ENCODE results near the gene PTPRG.

PTPRG gene

DNA sequence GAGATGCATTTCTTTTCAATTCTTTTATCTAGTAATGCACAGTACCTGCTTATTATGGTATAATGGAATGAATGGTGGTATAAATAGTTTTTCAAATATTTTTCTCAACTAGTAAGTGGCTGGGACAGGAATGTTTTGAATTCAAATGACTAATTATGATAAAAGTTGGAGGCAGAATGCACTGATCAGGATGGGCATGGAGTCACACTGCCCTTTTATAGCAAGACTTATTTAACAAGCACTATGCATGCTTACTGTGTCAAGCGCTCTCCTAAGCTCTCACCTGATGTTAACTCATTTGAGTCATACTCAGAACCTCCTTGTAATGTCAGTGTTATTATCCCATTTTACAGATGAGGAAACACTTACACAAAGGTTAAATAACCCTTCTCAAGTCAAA lies 590.2 kb downstream of the PTPRG start:
- no peaks in the 10 kb centered on the region for H3K36me3 ChIP-seq (ENCODE audit: control insufficient read depth, insufficient read depth, low read length)
- DNase-seq, result no peak
- H3K4me1 ChIP-seq (ENCODE audit: control insufficient read depth, insufficient read depth, low read length, poor library complexity, severe bottlenecking), result no peaks in the 10 kb centered on the region
- H3K4me3 ChIP-seq (ENCODE audit: insufficient read depth, low read depth, low read length, poor library complexity, severe bottlenecking), result no peak overlapping the region
- H3K27ac ChIP-seq (ENCODE audit: insufficient read depth, low read length, poor library complexity, severe bottlenecking), result no peak overlapping the region
- H3K27me3 ChIP-seq (replicated peaks; ENCODE audit: control insufficient read depth, insufficient read depth, low read length, poor library complexity, severe bottlenecking), result no peaks in the 10 kb centered on the region
- H3K9me3 ChIP-seq (ENCODE audit: control insufficient read depth, low read length), result no peaks in the 10 kb centered on the region

DNA sequence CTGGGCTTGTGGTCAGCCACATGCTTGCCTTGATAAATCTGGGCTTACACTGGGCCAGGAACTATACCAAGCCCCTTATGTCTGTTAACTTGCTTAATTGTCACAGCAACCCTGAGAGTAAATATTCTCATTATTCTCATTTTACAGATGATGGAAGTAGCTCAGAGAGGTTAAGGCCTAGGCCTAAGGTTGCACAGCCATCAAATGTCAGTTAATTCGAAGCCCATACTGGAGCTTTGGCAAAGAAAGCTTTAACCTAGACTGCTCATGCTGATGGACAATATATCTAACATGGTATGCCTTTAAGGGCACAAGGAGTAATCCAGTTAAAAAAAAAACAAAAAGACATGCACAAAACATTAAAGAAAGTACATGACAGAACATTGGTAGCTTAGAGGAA lies 591.9 kb downstream of the PTPRG start:
- Histone ChIP-seq H3K4me1 (ENCODE audit: control insufficient read depth, insufficient read depth, low read length, poor library complexity, severe bottlenecking) (no peaks in the 10 kb centered on the region), H3K4me3 (ENCODE audit: insufficient read depth, low read depth, low read length, poor library complexity, severe bottlenecking) (no peak overlapping the region), H3K27ac (ENCODE audit: insufficient read depth, low read length, poor library complexity, severe bottlenecking) (no peak overlapping the region), H3K36me3 (ENCODE audit: control insufficient read depth, insufficient read depth, low read length) (no peaks in the 10 kb centered on the region), H3K27me3 (replicated peaks; ENCODE audit: control insufficient read depth, insufficient read depth, low read length, poor library complexity, severe bottlenecking) (no peaks in the 10 kb centered on the region), H3K9me3 (ENCODE audit: control insufficient read depth, low read length) (no peaks in the 10 kb centered on the region)
- DNase-seq, result no peak

DNA sequence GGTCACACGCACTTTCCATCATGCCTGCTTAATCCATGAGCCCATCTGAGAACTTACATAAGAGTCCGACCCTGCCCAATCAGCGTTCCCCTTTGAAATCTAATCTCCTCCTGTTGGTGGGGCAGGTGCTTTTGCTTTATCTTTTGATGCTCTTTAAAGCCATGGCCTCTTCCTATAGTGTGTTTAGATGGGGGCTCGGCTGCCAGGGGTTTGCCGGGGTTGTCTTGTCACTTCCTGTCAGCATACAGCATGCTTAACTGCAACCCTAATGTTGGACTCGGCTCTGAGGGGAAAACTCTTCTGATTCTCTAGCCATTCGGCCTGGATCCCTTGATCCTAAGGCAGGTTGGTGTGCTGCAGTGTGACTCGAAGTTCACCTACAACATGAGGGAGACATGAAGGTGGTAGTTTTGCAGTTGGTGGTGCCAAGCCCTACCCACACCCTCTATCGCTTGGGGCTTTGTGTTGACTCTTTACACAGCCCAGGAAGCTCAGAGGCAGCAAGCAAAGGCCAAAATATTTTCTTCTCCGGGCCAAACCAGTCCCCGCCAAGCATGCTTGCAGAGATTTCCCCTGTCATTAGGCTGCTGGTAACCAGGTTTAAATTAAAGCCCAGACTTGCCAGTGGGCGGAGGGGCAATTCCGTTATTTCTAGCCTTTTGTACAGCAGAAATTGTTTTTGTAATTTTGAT lies 593.2 kb downstream of the PTPRG start:
- H3K27me3 ChIP-seq (replicated peaks; ENCODE audit: control insufficient read depth, insufficient read depth, low read length, poor library complexity, severe bottlenecking), result no peaks in the 10 kb centered on the region

DNA sequence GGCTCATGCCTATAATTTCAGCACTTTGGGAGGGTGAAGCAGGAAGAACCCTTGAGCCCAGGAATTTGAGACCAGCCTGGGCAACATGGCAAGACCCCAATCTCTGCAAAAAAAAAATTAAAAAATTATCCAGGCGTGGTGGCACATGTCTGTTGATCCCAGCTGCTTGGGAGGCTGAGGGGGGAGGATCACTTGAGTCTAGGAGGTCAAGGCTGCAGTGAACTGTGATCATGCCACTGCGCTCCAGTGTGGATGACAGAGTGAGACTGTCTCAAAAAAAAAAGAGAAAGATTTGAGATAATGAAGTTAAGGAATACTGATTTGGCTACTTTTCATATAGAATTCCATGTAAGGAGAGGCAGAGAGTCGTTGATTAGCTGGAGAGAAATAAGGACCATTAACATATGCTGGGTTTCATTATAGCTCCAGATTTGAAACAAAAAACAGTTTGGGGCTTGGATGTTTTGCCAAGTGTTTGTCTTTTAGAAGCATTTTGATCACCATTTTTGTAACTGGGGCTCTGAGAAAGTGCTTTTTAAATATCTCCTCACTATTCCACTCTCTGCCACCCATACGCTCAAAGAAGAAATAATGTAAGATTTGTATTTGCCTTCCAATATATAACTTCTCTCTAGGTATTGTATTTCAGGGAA lies 597.8 kb downstream of the PTPRG start:
- Histone ChIP-seq H3K4me3 (ENCODE audit: insufficient read depth, low read depth, low read length, poor library complexity, severe bottlenecking) (no peak overlapping the region), H3K27me3 (replicated peaks; ENCODE audit: control insufficient read depth, insufficient read depth, low read length, poor library complexity, severe bottlenecking) (no peaks in the 10 kb centered on the region), H3K9me3 (ENCODE audit: control insufficient read depth, low read length) (no peaks in the 10 kb centered on the region), H3K27ac (ENCODE audit: insufficient read depth, low read length, poor library complexity, severe bottlenecking) (no peak overlapping the region), H3K36me3 (ENCODE audit: control insufficient read depth, insufficient read depth, low read length) (no peaks in the 10 kb centered on the region), H3K4me1 (ENCODE audit: control insufficient read depth, insufficient read depth, low read length, poor library complexity, severe bottlenecking) (no peaks in the 10 kb centered on the region)
- no peak for DNase-seq

More for the DNA sequence above, 593.2 kb downstream of the PTPRG start:
- no peak overlapping the region for H3K4me3 ChIP-seq (ENCODE audit: insufficient read depth, low read depth, low read length, poor library complexity, severe bottlenecking)
- DNase-seq, result no peak
- H3K27ac ChIP-seq (ENCODE audit: insufficient read depth, low read length, poor library complexity, severe bottlenecking), result no peak overlapping the region
- no peaks in the 10 kb centered on the region for H3K4me1 ChIP-seq (ENCODE audit: control insufficient read depth, insufficient read depth, low read length, poor library complexity, severe bottlenecking)
- H3K9me3 ChIP-seq (ENCODE audit: control insufficient read depth, low read length), result no peaks in the 10 kb centered on the region
- H3K36me3 ChIP-seq (ENCODE audit: control insufficient read depth, insufficient read depth, low read length), result no peaks in the 10 kb centered on the region

DNA sequence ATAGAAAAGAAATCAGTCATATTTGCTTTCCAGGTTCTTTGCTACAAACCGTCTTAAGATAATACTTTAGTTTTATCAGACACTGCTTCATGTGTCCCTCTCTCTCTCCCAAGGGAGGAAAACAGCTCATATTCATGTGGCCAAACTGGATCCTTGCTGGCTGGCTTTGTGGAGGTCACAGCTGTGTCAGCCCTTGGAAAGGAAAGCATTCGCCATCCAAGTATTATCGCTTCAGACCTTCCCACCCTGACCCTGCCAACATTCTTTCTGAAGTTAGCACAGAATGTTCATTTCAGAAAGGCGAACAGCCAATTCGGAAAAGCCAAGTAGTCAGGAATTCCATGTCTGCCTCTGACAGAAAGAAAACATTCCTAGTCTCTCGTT lies 598.3 kb downstream of the PTPRG start:
- DNase-seq, result no peak
- Histone ChIP-seq H3K4me3 (ENCODE audit: insufficient read depth, low read depth, low read length, poor library complexity, severe bottlenecking) (no peak overlapping the region), H3K27ac (ENCODE audit: insufficient read depth, low read length, poor library complexity, severe bottlenecking) (no peak overlapping the region)

DNA sequence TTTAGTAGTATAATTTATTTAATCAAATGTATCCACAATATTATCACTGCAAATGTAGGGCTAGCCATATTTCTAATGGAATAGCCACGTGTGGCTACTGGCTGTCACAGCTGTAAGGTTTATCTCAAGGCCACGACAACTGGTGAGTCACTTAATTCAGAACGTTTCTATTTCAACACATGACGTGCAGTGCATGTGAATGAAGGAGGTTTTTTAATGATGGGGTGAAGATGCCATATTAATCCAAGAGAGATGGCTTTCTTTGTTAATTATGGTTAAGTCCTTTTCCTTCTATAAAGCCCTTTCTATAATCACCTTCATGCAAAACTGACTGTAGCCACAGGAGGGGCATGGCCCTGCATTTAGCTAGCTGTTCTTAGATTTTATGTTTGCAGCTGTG lies 600.0 kb downstream of the PTPRG start:
- H3K4me1 ChIP-seq (ENCODE audit: control insufficient read depth, insufficient read depth, low read length, poor library complexity, severe bottlenecking), result no peaks in the 10 kb centered on the region
- H3K9me3 ChIP-seq (ENCODE audit: control insufficient read depth, low read length), result no peaks in the 10 kb centered on the region
- H3K4me3 ChIP-seq (ENCODE audit: insufficient read depth, low read depth, low read length, poor library complexity, severe bottlenecking), result no peak overlapping the region
- no peak overlapping the region for H3K27ac ChIP-seq (ENCODE audit: insufficient read depth, low read length, poor library complexity, severe bottlenecking)
- no peaks in the 10 kb centered on the region for H3K36me3 ChIP-seq (ENCODE audit: control insufficient read depth, insufficient read depth, low read length)
- H3K27me3 ChIP-seq (replicated peaks; ENCODE audit: control insufficient read depth, insufficient read depth, low read length, poor library complexity, severe bottlenecking), result no peaks in the 10 kb centered on the region
- DNase-seq, result no peak

More for the DNA sequence above, 598.3 kb downstream of the PTPRG start:
- Histone ChIP-seq H3K4me1 (ENCODE audit: control insufficient read depth, insufficient read depth, low read length, poor library complexity, severe bottlenecking) (no peaks in the 10 kb centered on the region), H3K9me3 (ENCODE audit: control insufficient read depth, low read length) (no peaks in the 10 kb centered on the region), H3K27me3 (replicated peaks; ENCODE audit: control insufficient read depth, insufficient read depth, low read length, poor library complexity, severe bottlenecking) (no peaks in the 10 kb centered on the region), H3K36me3 (ENCODE audit: control insufficient read depth, insufficient read depth, low read length) (no peaks in the 10 kb centered on the region)

DNA sequence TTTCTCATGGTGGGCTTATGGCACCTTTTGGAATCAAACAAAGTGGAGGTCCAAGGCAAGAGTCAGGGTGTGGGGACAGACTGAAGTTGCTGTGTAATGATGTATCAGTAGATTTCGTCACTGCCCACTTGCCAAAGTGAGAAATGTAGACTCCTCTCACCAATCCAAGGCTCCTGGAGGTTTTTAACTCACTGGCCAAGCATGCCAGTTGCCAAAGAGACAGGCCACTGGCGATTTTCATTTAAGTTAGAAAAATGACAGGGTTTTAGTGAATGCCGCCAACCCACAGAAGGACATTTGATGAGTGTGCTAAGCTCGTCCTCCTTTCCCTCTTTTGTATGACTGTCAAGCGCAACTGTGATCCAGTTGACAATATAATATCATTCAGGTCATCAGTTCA lies 602.8 kb downstream of the PTPRG start:
- no peaks in the 10 kb centered on the region for H3K4me1 ChIP-seq (ENCODE audit: control insufficient read depth, insufficient read depth, low read length, poor library complexity, severe bottlenecking)
- no peak for DNase-seq
- no peak overlapping the region for H3K27ac ChIP-seq (ENCODE audit: insufficient read depth, low read length, poor library complexity, severe bottlenecking)
- no peaks in the 10 kb centered on the region for H3K36me3 ChIP-seq (ENCODE audit: control insufficient read depth, insufficient read depth, low read length)
- H3K9me3 ChIP-seq (ENCODE audit: control insufficient read depth, low read length), result no peaks in the 10 kb centered on the region
- H3K27me3 ChIP-seq (replicated peaks; ENCODE audit: control insufficient read depth, insufficient read depth, low read length, poor library complexity, severe bottlenecking), result no peaks in the 10 kb centered on the region
- no peak overlapping the region for H3K4me3 ChIP-seq (ENCODE audit: insufficient read depth, low read depth, low read length, poor library complexity, severe bottlenecking)

DNA sequence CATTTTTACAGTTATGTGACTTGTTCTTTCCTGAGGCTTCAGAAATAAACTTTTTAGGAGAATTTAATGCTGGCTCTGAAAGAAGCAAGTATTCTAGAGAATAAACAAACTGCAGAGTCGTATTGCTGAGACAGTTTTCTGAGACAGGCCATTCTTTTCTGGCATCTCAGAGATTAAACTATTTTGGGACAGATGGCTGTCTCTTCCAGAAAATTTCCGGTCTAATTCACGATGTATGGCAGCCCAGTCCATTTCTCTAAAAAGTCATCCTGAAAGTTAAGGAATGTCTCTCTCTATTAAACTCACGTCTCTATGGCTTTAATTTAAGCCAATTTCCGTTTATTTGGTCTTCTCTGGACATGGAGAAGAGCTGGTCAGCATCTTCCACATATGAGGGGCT lies 603.4 kb downstream of the PTPRG start:
- DNase-seq, result no peak
- H3K9me3 ChIP-seq (ENCODE audit: control insufficient read depth, low read length), result no peaks in the 10 kb centered on the region

DNA sequence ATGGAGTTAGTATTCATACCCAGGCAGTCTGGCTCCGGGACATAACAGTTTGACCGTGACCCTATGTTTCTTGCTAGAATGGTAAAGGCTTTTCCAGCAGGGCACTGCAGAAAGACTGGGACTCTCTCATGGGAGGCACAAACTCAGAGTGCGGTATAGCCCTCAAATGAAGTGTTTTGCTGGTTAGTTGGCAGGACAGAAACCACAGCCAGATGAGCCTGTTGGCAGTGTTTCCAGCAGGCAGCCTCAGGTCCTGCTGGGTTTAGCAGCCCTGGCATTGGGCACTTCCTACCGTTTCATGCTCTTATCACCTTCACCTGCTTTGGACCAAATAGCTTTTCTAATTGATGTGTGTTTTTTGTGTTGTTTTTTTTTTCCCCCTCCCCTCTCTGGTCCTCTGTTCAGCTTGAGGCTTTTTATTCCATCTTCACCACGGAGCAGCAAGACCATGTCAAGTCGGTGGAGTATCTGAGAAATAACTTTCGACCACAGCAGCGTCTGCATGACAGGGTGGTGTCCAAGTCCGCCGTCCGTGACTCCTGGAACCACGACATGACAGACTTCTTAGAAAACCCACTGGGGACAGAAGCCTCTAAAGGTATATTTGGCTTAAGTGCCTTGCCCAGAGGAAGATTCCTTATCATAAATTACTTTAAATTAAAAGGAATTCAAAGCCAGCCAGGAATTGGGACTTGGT lies 606.3 kb downstream of the PTPRG start:
- H3K27ac ChIP-seq (ENCODE audit: insufficient read depth, low read length, poor library complexity, severe bottlenecking), result no peak overlapping the region
- no peak for DNase-seq
- H3K4me3 ChIP-seq (ENCODE audit: insufficient read depth, low read depth, low read length, poor library complexity, severe bottlenecking), result no peak overlapping the region
- no peaks in the 10 kb centered on the region for H3K27me3 ChIP-seq (replicated peaks; ENCODE audit: control insufficient read depth, insufficient read depth, low read length, poor library complexity, severe bottlenecking)
- no peaks in the 10 kb centered on the region for H3K36me3 ChIP-seq (ENCODE audit: control insufficient read depth, insufficient read depth, low read length)
- H3K9me3 ChIP-seq (ENCODE audit: control insufficient read depth, low read length), result no peaks in the 10 kb centered on the region
- no peaks in the 10 kb centered on the region for H3K4me1 ChIP-seq (ENCODE audit: control insufficient read depth, insufficient read depth, low read length, poor library complexity, severe bottlenecking)

More for the DNA sequence above, 603.4 kb downstream of the PTPRG start:
- no peaks in the 10 kb centered on the region for H3K4me1 ChIP-seq (ENCODE audit: control insufficient read depth, insufficient read depth, low read length, poor library complexity, severe bottlenecking)
- H3K27ac ChIP-seq (ENCODE audit: insufficient read depth, low read length, poor library complexity, severe bottlenecking), result no peak overlapping the region
- H3K4me3 ChIP-seq (ENCODE audit: insufficient read depth, low read depth, low read length, poor library complexity, severe bottlenecking), result no peak overlapping the region
- H3K27me3 ChIP-seq (replicated peaks; ENCODE audit: control insufficient read depth, insufficient read depth, low read length, poor library complexity, severe bottlenecking), result no peaks in the 10 kb centered on the region
- H3K36me3 ChIP-seq (ENCODE audit: control insufficient read depth, insufficient read depth, low read length), result no peaks in the 10 kb centered on the region

DNA sequence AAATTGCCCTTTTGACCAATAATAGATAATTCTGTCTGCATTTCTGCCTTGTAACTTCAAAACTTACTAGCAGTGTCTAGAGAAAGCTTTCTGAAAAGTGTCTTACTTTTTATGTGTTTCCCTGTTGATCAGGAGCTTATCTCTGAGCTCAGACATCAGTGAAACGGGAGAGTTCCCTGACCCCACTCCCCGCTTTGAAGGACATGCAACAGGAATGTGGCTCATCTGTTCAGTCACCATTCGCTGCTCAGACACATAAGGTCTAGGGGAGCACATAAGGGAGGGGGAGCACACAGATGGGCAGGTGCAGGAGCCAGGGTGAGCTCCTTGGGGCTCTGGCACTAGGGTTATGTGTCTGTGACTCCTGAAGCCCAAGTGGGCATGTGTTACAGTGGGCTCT lies 607.0 kb downstream of the PTPRG start:
- H3K9me3 ChIP-seq (ENCODE audit: control insufficient read depth, low read length), result no peaks in the 10 kb centered on the region
- no peak overlapping the region for H3K4me3 ChIP-seq (ENCODE audit: insufficient read depth, low read depth, low read length, poor library complexity, severe bottlenecking)
- DNase-seq, result no peak
- no peaks in the 10 kb centered on the region for H3K27me3 ChIP-seq (replicated peaks; ENCODE audit: control insufficient read depth, insufficient read depth, low read length, poor library complexity, severe bottlenecking)
- no peak overlapping the region for H3K27ac ChIP-seq (ENCODE audit: insufficient read depth, low read length, poor library complexity, severe bottlenecking)
- H3K4me1 ChIP-seq (ENCODE audit: control insufficient read depth, insufficient read depth, low read length, poor library complexity, severe bottlenecking), result no peaks in the 10 kb centered on the region
- no peaks in the 10 kb centered on the region for H3K36me3 ChIP-seq (ENCODE audit: control insufficient read depth, insufficient read depth, low read length)
